ENCODE measurements around the gene PDIA5. TPM values are rescaled to one million over a fixed set of nuclear protein-coding genes. Genes with fewer than 3 reads are reported as not detected.

Gene PDIA5
- total RNA-seq, 4 donors from 2014 or later: 3.9 to 13.0 (median 12.0) TPM

GRCh38 chr3:123072564-123072963, 5.7 kb downstream of the PDIA5 start:
- 29 to 100% methylated on average over 1 of the region's 1 CpG for WGBS, 2 donors
- Histone ChIP-seq H3K9me3 (no peaks in the 10 kb centered on the region), H3K4me3 (no peak overlapping the region), H3K36me3 (no peaks in the 10 kb centered on the region), H3K27ac (peak overlapping the region in 2 of 4 donors; percentile 60 to 79), H3K4me1 (peaks cover 14 to 69% (median 44%) of the 10 kb centered on the region in 3 donors), H3K27me3 (no peaks in the 10 kb centered on the region)
- TF ChIP-seq POLR2A (IDR thresholded peaks at IDR 0.05): no peak
- TF ChIP-seq CTCF (IDR thresholded peaks at IDR 0.05): no peak
- no peak for DNase-seq
- intact Hi-C loops (cut with DNase I): no loop called here

DNA sequence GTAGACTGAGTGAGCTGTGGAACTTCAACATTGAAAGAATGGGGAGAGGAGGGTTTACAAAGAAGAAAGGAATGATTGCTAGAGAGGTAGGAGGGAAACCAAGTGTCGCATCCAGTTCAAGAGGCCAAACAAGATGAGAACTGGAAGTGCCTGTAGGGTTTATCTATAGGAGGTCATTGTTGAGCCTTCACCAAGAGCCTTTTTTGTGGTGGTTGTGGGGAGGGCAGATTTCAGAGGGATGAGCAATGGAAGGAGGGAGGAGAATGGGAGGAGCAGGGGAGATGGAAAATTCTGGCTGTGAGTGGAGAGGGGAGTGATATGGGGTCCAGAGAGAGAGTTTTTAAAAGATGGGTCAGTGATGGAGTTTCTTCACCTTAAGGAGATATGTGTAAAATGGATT, 8.5 kb downstream of the PDIA5 start:
- no peak for DNase-seq
- Histone ChIP-seq H3K4me1 (peaks cover 6 to 62% (median 52%) of the 10 kb centered on the region in 3 donors), H3K27me3 (no peaks in the 10 kb centered on the region), H3K9me3 (no peaks in the 10 kb centered on the region), H3K4me3 (no peak overlapping the region), H3K36me3 (no peaks in the 10 kb centered on the region), H3K27ac (peak overlapping the region in 2 of 4 donors; percentile 12 to 55)
- intact Hi-C loops (cut with DNase I): no loop called here
- no peak for TF ChIP-seq CTCF (IDR thresholded peaks at IDR 0.05)
- no peak for TF ChIP-seq POLR2A (IDR thresholded peaks at IDR 0.05)
- WGBS, 2 donors: 86 to 100% methylated on average over 1 of the region's 1 CpG

GRCh38 chr3:123076112-123076495, 9.3 kb downstream of the PDIA5 start:
- intact Hi-C loops (cut with DNase I): no loop called here
- Histone ChIP-seq H3K27ac (peak overlapping the region in 3 of 4 donors; percentile 49 to 68 (median 55)), H3K9me3 (no peaks in the 10 kb centered on the region), H3K4me1 (peaks cover 6 to 62% (median 49%) of the 10 kb centered on the region in 3 donors), H3K4me3 (no peak overlapping the region), H3K27me3 (no peaks in the 10 kb centered on the region), H3K36me3 (no peaks in the 10 kb centered on the region)
- DNase-seq: no peak
- WGBS, 2 donors: 61 to 89% methylated on average over 3 to 4 of the region's 4 CpGs
- no peak for TF ChIP-seq CTCF (IDR thresholded peaks at IDR 0.05)
- no peak for TF ChIP-seq POLR2A (IDR thresholded peaks at IDR 0.05)

DNA sequence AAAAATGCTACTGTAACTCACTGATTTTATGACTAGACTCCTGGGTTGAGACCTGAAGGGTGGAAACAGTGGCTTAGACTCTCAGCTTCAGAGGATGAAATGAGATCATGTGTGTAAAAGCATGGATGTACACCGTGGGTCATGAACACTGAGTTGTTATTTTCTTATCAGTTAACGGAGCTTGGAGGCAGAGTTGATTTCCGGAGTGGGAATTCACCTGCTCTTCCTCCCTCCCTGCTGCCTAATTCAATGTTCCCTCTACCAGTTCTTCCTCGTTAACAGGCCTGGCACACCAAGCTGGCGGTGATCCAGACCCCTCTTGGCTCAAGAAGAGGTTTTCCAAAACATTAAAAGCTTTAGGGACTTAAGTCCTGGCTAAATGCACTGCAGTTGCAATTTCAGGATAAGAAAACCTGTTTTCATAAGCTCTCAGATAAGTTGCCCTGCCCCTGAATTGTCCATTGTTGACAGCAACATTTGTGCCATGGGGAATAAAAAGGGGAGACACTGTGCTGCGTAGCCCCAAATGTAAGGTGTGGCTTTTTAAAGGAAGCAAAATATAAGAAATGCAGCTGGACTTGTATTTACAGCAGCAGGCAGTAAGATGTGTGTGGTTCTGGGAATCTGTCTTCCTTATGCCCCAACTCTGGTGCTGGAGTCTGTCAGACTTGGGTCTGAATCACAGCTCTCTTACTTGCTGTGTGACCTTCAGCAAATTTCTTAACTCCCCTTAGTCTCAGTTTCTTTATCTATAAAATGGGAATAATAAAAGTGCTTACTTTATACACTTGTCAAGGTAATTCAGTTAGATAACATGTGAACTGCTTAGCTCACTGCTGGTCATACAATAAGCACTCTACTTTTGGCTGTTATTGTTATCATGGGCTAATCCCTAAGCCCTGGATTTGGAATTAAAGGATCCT, 9.9 kb downstream of the PDIA5 start:
- H3K4me3 ChIP-seq: no peak overlapping the region
- TF ChIP-seq POLR2A (IDR thresholded peaks at IDR 0.05): no peak
- no peak for TF ChIP-seq CTCF (IDR thresholded peaks at IDR 0.05)
- no peaks in the 10 kb centered on the region for H3K27me3 ChIP-seq
- no peaks in the 10 kb centered on the region for H3K36me3 ChIP-seq
- intact Hi-C loops (cut with DNase I): no loop called here
- no peaks in the 10 kb centered on the region for H3K9me3 ChIP-seq
- peak overlapping the region in 3 of 4 donors; percentile 49 to 68 (median 55) for H3K27ac ChIP-seq
- no peak for DNase-seq
- WGBS, 2 donors: 14 to 22% methylated on average over 6 of the region's 6 CpGs
- peaks cover 8 to 62% (median 49%) of the 10 kb centered on the region in 3 donors for H3K4me1 ChIP-seq

- H3K4me1 ChIP-seq: peaks cover 20 to 69% (median 55%) of the 10 kb centered on the region in 3 donors
- H3K4me3 ChIP-seq: no peak overlapping the region
- no peaks in the 10 kb centered on the region for H3K36me3 ChIP-seq
- intact Hi-C loops (cut with DNase I): no loop called here
- H3K27ac ChIP-seq: peak overlapping the region in 2 of 4 donors; percentile 49 to 55
- no peak for DNase-seq
- H3K27me3 ChIP-seq: no peaks in the 10 kb centered on the region
- no peaks in the 10 kb centered on the region for H3K9me3 ChIP-seq
- WGBS, 2 donors: 90% methylated on average over 10 of the region's 10 CpGs
- TF ChIP-seq POLR2A (IDR thresholded peaks at IDR 0.05): no peak
- no peak for TF ChIP-seq CTCF (IDR thresholded peaks at IDR 0.05)
Observed at GRCh38 chr3:123078101-123078500, 11.3 kb downstream of the PDIA5 start.

Data from esophagus squamous epithelium (tissue), 5 donors.